ENCODE results near the gene PPP1R14C.

Gene PPP1R14C

GRCh38 chr6:150245148-150245935 lies 102.5 kb downstream of the PPP1R14C start:
- DNase-seq: no peak

DNA sequence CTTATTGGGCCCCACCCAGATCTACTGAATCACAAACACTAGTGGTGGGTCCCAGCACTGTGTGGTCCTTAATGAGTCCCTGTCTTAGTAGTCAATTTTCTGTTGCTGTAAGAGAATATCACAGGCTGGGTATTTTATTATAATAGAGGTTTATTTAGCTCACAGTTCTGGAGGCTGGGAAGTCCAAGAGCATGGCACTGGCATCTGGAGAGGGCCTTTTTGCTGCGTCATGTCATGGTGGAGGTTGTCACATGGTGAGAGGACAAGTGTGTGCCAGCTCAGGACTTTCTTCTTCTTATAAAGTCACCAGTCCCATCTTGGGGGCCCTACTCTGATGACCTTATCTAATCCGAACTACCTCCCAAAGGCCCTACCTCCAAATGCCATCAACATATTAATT lies 105.0 kb downstream of the PPP1R14C start:
- DNase-seq: no peak

DNA sequence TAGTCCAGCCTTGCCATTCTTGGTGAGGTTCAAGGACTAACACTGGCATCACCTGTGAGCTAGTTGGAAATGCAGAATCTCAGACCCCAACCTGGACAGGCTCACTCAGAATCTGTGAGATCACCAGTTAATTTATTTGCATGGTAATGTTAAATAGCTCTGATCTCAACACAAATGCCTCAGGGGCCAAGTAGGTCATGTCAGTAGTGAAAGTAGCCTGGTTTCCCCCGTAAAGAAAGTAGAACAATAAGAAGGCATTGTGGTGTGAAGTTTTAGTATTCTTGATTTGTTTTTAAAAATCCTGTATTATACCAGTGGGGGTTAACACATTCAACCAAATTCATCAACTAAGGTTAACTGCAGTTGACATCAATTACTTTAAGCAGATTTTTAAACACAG lies 105.5 kb downstream of the PPP1R14C start:
- DNase-seq: no peak

- no peak for DNase-seq
These were observed 106.4 kb downstream of the PPP1R14C start for GRCh38 chr6:150249261-150249660.

DNA sequence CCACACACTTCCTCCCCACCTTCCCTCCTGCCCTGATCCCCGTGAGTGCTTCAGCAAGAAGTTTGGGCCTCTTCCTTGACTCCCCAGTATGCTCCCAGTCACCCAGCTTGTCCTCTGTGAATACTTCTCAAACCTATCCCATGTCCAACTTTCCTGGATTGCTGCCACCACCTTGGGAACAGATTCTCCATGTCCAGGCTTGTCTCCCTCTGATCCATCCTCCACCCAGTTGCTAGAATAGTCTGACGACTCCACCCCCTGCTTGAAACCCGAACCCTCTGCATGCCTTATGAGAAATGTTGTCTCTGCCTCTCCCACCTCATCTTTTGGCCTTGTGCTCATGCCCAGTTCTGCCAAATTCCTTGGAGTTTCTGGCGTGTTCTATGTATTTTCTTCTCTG lies 108.0 kb downstream of the PPP1R14C start:
- no peak for DNase-seq

DNA sequence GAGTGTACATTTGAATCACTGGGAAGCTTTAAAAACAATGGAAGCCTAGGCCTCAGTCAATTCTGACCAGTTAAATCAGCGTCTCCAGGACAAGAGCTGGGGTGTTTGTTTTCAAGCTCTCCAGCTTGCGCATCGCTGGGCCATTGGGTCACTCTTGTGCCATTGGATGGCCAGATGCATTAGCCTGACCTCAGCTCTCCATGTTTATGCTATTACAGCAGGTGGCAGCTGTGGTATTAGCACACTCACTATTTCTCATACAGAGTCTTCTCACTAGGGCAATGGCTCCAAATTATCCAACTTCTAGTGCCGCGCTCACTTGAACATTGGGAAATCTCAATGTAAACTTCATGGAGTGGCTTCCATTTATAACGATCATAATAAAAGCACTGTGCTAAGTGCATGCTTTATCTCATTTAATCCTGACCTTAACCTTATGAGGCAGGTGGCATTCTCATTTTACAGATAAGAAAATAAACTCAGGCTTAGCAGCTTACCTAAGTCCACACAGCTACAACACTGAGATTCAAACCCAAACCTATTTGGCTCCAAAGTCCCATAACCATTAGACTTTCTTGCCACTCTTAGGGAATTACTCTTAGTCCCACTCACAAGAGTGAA lies 108.8 kb downstream of the PPP1R14C start:
- no peak for DNase-seq

DNA sequence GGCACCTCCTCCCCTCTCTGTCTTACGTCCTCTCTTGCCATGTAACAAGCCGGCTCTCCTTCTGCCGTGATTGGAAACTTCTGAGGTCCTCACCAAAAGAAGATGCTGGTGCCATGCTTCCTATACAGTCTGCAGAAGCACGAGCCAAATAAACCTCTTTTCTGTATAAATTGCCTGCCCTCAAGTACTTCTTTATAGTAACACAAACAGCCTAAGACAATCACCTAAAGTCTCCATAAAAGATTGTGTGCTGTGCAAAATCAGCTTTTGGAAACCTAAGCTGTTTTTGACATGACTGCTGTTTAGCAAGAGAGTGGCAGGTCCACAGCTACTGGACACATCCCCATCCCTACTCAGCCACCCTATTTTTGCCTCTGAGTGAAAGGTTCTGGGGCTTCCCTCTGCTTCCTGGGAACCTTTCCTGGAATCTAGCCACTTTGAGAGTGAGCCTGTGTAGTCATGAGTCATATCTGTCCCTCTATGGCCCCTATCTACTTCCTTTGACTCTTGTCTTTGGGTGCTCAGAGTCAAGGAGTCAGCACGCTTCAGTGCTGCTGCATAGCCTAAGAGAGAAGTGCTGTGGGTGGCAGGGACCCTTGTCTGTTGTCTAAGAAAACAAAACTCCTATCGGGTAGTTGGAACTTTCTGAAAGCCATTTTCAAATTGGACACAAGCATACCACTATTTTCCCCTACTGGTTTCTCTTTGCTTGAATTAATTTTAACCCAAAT lies 110.0 kb downstream of the PPP1R14C start:
- no peak for DNase-seq

DNA sequence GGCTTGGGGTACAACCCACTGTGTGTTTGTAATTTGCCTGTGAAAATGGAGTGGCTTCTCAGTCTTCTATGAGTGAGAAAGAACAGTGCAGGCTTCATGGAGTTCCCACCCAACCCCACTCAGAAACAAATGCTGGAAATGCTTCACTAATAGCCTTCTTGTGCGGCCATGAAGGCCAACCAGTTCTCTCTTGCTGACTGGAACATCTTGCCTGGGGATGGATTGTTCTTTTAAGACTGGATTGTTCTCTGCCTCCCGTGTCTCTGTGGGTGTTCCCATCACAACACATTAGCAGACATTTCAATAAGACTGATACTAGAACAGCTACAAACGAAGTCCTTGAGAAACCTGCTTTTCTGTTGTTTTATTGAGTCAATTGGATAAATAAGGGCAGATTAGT lies 110.6 kb downstream of the PPP1R14C start:
- no peak for DNase-seq

DNA sequence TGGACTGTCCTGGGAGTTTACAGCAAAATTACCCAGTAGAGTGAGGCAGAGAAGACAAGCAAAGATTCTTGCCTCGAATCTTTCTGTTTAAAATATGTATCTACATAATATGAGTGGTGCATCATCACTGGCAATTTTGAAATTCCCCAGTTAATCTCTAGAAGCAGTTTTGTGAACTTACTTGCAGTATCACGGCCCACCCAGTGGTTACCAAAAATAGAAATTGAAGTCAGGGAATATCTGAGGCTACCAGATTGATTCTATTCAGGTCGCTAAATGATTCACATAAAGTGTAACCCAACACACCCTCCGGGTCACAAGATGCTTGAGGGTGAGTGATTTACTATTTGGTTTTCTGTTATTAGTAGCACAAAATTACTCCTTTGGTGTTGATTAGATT lies 111.9 kb downstream of the PPP1R14C start:
- DNase-seq: no peak

GRCh38 chr6:150255840-150256239 lies 113.0 kb downstream of the PPP1R14C start:
- DNase-seq: no peak

GRCh38 chr6:150256618-150257272 lies 113.9 kb downstream of the PPP1R14C start:
- no peak for DNase-seq

- no peak for DNase-seq
These were observed 115.5 kb downstream of the PPP1R14C start for GRCh38 chr6:150258381-150258780.

DNA sequence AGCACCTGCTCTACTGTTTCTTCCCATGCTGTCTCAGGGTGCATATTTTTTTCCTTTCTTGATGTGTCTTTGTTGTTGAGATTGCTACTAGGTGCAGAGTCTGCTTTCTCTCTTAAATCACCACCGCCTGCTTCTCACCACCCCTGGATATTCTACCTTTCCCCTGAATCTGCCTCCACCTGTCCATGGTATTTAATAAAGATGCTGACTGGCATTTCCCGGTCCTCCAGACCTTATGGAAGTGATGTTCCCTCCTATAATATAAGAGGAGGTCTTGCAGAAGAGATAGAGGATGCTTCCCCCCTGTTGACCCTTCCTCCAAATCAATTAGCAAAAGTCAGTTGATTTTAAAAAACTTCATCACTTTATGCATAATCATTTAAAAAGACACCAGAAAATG lies 118.1 kb downstream of the PPP1R14C start:
- no peak for DNase-seq

GRCh38 chr6:150261997-150262697 lies 119.3 kb downstream of the PPP1R14C start:
- DNase-seq: no peak

DNA sequence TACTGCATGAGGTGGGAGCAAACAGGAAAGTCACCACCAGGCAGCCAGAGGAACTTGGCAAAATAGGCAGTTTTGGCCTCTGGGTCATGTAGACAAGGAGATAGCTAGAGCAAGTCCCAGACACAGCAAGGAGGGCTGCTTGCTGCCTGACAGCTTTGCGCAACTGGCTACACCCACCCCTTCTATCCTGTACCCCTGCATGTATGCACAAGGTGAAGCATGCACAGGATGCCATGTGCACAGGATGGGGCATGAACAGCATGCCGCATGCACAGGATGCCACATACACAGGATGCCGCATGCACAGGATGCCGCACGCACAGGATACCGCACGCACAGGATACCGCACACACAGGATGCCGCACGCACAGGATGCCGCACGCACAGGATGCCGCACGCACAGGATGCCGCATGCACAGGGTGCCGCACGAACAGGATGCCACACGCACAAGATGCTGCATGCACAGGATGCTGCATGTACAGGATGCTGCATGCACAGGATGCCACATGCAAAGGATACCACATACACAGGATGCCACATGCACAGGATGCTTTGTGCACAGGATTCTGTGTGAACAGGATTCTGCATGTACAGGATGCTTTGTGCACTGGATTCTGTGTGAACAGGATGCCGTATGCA lies 121.0 kb downstream of the PPP1R14C start:
- DNase-seq: no peak

DNA sequence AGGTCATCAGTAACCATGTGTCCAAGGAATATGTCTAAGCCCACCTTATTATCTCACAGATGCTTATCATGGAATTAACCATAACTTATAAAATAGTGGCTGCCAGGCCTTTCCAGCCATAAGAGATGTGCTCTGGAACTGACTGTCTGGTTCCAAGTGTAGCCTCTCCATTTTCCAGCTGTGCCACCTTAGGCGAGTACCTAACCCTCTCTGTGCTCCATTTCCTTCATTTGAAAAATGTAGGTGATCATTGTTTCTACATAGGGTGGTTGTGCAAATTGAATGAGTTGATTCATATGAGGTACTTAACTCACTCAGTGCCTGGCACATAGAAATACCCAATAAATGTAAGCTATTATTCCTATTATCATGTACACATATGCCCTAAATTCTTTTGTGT lies 123.5 kb downstream of the PPP1R14C start:
- DNase-seq: no peak

GRCh38 chr6:150266963-150267685 lies 124.3 kb downstream of the PPP1R14C start:
- no peak for DNase-seq

DNA sequence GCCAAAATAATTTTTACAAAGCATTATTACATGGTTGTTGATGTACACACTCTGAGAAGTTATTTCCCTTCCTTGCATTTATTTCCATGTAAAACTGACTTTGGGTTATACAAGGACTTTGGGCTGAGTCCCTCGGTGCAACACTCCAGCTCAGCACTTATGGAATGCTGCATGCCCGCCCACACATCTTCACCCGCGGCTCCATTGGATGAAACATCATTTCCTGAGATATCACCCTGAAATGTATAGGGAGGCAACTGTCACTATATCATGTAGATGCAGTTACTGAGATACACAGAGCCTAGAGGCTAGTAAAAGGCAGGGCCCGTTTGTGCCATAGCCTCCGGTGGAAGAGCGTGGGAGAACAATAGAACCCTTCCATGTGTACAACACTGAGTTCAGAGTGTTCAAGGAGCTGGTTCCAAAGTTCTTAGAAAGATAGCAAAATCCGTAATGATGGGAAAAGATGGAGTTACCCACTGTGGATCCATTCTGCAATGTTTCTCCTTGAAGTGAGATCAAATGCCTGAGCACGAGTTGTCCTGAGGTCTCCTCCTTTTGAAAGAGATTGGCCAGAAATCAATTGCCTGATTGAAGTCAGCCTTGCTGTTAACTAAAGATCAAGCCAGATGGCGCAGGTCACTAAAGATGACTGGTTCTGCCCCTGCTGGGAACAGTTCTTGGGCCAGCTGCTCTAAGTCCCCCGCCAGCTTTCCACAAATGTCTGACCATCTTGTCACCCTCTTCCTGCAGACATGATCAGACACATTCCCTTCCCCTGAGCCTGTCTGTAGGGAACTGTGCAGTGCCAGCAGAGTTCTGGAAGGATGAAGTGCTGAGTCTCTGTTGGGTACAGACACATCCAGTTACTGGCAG lies 125.1 kb downstream of the PPP1R14C start:
- peak in 3 of 58 donors; percentile 4 to 30 (median 15) for DNase-seq

Data from anterior cingulate cortex (tissue), 58 donors.